ENCODE results near the gene DDX1.
"Not testable (repeated sequence)": the region's sequence is repeated elsewhere in the genome, so short reads cannot be mapped to it uniquely, and the experiment has no call there.

Gene DDX1

DNA sequence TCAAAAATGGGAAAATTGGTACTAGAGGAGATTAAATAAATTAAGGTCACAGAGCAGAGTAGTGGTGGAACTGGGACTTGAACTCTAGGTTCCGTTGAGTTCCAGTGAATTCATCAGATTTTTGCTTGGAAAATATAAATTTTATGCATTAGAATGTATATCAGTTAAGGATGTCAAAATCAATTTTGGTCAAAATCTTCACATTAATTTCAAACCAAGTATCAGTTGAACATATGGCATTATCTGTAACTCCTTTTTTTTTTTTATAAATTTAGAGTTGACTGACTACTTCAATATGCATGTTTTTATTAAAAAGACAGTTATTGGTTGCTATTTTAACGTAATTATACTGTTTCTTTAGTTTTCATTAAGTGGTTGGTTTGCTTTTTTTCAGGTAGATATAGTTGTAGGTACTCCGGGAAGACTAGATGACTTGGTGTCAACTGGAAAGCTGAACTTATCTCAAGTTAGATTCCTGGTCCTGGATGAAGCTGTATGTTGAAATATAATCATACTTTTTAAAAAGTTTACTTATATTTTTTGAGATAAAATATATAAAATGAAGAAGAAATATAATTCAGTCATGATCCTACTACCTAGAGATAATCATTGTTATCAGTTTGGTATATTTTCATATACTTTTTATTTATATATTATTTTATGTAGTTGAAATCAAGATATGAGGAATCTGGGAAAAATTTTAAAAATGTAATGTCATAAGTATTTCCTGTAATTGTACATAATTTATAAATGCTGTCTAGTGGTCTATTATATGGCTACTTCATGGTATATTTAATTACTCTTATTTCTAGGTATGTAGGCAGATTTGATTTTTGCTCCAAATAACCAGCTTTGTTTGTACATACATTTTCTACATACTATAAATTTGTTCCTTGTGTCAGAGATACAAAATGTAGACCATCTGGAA, 25.4 kb downstream of the DDX1 start:
- DNase-seq (ENCODE audit: low spot score) = no peak

DNA sequence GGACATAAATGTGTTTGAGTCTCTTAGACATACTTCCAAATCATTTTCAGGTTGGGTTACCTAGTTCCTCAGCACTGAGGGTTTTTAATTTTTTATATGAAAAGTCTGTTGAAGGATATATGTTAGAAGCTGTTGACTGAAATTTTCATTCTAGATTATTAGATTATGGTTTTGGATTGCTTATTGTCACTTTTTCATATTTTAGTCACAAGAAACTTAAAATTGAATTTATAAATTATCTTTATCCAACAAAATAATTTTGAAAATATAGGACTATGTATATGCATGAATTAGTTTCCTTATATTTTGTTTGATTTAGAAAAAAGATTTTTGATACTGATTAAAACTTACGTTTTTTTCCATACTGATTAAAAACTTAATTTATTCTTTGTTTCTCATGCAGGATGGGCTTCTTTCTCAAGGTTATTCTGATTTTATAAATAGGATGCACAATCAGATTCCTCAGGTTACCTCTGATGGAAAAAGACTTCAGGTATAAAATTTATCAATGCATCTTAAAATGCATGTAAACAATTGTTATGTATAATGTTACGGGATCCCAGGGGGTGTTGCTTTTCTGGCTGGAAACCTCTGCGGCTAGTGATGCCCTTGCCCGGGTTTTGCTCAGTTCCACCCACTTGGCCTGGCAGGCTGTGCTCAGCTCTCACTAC, 26.2 kb downstream of the DDX1 start:
- DNase-seq (ENCODE audit: low spot score) = no peak

DNA sequence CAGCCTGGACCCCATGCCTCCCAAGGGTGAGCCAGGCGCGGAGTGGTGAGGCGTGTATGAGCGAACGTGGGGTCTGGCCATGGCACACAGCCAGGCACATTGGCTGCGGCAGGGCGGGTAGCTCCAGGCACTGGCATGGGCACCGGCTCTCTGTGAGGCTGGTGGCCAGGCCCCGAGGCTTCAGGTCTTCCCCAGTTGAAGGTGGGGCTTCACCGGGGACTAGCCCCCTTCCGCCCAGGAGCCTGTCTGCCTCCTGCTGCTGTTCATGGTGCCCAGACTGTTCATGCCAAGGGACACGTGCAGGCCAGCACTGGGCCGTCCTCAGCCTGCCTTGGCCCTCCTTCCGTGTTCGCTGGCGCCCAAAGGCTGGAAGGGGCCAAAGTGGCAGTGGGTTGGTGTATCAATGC, 26.8 kb downstream of the DDX1 start:
- no peak for DNase-seq (ENCODE audit: low spot score)

DNA sequence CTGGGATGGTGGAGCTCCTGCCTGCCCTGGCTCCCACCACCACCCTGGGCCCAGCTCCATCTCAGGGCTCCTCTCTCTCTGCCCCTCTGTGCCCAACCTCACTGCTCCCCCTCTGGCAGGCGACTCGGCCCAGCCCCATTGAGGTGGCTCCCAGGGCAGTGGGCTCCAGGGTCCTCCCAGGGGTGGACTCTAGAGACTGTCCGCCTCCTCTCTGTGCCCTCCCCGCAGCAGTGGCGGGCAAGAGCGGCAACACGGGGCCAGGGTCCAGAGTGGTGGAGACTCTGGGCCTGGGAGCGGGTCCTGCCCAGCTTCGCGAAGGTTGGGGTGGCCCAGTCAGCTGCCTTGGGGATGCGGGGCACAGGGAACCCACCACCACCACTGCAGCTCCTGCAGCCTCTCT, 27.4 kb downstream of the DDX1 start:
- no peak for DNase-seq (ENCODE audit: low spot score)

DNA sequence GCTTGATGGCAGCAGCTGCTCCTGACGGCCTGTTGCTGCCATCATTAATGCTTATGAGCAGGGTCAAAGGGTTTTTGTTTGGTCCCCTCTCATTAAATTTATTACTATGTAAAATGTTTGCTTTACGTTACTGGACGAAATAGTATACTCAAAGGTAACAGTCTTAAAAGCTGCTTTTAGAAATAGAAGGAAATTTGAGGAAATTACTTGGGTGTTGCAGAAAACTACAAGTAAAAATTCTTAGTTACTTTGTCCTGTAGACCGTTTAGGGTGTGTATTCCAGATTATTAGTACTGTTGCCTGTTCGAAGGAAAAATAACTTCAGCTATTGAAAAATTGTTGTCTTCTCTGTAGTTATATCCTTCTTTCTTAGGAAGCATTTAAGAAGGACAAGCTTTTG, 27.8 kb downstream of the DDX1 start:
- DNase-seq (ENCODE audit: low spot score) = no peak

DNA sequence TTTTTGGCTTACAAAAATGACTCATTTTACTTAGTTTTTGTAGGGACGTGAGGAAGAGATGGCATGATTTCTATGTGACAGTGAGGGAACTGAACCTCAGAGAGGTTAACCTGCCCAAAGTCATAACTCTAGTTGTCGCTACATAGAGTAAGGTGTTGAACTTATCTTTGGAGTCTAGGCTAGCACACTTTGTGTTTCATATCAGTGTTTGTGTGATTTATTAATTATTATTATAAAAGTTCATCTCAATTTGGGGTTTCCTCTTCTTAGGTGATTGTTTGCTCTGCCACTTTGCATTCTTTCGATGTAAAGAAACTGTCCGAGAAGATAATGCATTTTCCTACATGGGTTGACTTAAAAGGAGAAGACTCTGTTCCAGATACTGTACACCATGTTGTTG, 28.3 kb downstream of the DDX1 start:
- no peak for DNase-seq (ENCODE audit: low spot score)

DNA sequence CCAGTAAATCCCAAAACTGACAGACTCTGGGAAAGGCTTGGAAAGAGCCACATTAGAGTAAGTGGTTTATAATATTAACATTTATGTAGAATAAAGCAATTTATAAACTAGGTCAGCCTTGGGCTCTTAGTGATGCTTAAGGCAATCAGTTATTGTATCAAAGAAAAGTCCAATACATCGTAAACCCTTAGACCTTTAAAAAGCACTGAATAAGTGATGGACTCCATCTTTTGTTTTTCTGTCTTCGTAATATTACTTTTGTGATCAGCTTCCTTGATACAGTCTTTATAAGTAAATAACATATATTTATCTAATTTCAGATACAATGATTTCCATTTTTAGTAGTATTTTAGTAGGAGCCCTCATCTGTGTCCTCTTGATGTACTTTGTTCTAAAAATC, 28.7 kb downstream of the DDX1 start:
- DNase-seq (ENCODE audit: low spot score) = no peak

DNA sequence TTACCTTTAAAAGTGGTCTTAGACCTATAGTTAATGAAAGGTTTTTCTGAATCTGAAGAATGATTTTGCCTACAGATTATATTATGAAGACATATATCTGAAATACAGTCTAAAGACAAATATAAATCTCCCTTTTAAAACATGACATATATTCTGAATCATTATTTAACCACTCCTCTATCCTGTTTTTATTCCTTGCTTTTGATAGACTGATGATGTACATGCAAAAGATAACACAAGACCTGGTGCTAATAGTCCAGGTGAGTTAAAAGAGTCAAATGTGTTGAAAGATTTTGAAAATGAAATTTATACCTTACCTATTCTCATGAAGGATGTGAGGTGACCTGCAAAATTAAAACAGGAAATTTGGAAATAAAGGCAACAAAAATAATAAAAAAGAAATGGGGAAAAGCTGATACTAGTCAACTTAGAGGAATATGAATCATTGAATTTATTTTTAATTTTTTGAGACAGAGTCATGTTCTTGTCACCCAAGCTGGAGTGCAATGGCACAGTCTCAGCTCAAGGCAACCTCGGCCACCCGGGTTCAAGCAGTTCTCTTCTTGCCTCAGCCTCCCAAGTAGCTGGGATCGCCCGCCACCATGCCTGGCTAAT, 29.3 kb downstream of the DDX1 start:
- DNase-seq (ENCODE audit: low spot score) = no peak

DNA sequence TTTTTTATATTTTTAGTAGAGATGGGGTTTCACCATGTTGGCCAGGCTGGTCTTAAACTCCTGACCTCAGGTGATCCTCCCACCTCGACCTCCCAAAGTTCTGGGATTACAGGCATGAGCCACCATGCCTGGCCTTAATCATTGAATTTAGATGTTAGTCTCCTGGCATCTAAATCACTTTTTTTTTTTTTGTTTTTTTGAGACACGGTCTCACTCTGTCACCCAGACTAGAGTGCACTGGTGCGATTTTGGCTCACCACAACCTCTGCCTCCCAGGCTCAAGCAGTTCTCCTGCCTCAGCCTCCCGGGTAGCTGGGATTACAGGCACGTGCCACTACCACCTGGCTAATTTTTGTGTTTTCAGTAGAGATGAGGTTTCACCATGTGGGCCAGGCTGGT, 29.8 kb downstream of the DDX1 start:
- DNase-seq (ENCODE audit: low spot score) = not testable (repeated sequence)

DNA sequence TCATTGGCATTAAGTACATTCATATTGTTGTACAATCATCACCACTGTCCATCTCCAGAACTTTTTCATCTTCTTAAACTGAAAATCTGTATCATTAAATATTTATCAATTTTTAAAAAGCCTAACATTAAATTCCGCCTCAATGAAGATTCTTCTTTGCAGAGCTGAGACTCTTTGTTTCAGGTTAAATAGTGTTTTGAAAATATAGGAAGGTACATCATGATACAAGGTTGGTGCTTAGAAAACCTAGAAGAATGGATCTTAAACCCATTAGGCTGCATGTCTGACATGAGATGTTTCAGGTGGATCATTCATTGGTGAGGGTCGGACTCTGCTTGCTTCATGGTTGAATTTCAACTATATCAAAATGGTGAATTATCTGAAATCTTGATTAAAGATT, 30.5 kb downstream of the DDX1 start:
- no peak for DNase-seq (ENCODE audit: low spot score)

DNA sequence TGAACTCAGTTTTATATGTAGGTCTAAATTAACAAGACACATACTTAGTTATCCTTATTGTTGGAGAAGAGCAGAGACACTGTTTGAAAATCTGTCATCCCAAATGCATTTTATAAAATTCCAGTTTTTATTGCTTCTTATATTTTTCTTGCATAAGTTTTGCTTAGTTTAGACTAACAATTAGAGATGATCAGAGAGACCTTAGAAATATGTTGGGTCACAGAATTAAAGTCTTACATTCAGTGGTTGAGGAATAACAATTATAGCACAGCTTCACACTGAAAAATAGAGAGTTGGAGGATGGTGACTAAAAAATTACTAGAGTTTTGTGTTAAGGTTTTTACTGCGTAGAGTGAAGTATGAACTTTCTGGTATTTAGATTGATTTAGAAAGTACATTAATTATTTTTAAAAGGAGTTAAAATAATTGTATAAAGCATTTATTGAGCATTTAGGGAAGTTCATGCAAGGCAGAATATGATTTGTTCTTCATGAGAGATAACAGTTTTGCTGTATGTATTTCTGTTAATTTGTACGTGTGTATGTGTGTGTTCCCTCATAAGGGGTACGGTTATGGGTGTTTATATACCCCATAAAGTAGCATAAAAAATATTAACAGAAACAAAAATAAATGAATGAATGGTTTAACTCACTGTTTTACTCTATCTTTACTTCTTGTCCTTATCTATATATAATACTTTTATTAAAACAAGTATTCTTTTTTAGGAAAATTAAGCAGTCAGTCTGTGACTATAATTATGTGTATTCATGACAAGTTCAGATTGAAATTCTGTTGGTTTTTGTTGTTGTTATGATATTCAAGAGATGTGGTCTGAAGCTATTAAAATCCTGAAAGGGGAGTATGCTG, 31.2 kb downstream of the DDX1 start:
- no peak for DNase-seq (ENCODE audit: low spot score)

DNA sequence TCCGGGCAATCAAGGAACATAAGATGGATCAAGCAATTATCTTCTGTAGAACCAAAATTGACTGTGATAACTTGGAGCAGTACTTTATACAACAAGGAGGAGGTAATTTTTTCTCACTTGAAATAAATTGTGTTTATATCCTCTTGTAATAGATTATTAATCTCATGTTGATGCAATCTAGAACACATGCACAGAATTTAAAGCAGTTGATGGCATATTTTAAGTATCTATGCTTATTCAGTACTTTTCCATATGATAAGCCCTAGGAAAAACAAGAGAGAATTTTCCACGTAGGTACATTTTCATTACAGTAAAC, 31.8 kb downstream of the DDX1 start:
- DNase-seq (ENCODE audit: low spot score) = no peak

DNA sequence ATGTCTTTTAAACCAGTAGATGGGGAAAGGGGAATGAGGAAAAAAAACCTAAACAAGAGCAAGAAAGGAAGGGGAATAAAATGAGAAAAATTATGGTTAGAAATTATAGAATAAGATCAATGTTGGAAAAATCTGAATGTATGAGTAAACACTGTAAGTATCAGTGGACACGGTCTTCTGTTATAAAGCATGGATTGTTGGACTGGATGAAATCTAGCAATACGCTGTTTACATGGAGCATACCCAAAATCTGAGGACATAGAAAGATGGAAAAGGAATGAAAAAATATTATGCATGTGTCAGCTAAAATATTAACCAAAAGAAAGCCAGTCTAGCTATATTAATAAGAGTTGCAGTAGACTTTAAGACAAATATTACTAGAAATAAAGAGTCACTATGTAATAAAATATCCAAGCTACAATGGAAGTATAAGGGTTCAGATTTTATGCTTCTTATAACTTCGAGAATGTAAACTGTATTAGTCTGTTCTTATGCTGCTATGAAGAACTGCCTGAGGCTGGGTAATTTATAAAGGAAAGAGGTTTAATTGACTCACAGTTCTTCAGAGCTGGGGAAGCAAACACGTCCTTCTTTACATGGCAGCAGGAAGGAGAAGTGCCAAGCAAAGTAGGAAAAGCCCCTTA, 32.4 kb downstream of the DDX1 start:
- DNase-seq (ENCODE audit: low spot score) = no peak

DNA sequence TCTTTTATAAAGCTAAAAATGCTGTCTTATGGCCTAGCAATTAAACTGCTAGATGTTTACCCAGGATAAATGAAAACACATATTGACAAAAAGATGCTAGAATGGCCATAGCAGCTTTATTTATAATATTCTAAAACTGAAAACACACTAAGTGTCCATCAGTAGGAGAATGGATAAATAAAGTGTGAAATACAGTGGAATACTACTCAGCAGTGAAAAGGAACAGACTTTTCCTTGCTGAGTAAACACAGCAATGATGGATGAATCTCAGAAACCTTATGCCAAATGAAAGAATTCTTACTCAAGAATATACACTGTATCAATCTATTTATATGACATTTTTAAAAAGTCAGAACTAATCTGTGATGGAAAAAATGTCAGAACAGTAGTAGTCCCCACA, 33.2 kb downstream of the DDX1 start:
- no peak for DNase-seq (ENCODE audit: low spot score)

DNA sequence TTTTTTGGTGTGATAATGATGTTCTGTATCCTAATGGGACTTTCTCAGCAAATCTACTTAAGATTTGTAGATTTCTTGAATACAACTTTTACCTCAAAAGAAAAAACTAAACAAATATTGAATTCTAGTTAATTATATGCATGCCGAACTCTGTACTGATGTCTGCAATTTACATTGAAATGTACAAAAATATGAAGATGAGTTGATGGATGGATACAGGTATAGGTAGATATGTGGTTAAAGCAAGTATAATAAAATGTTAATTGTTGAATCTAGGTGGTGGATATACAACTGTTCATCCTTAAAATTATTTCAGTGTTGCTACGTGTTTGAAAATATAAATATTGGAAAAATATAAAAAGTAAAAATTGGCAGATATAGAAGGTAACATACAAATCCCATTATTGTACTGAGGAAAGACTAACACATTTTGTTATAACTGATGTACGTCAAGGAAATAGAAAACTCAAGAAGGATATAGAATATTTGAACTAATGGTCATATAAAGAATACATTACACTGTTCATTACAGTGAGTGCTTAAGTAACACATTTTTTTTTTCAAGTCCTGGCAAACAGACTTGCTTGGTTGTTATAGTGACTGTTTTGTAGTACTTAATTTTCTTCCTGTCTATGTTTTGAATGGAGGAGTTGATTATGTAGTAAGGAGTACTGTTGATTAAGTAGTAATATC, 33.8 kb downstream of the DDX1 start:
- no peak for DNase-seq (ENCODE audit: low spot score)

DNA sequence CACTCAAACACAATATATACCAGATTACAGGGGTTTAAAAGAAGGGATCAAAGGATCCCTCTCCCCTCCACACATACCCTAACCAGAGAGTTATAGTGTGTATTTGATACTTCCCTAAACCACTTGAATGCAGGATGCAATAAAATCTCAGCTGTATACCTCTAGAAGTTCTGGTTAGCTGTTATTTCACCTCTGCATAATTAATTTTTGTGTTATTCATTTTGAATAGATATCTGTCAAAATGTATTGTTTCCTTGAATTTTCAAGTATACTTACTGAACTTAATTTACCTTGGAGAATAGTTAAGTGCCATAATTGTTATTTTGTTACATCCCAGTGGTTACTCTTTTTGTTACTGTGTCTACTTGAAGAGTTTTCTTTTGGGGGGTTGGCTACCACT, 34.5 kb downstream of the DDX1 start:
- DNase-seq (ENCODE audit: low spot score) = no peak

DNA sequence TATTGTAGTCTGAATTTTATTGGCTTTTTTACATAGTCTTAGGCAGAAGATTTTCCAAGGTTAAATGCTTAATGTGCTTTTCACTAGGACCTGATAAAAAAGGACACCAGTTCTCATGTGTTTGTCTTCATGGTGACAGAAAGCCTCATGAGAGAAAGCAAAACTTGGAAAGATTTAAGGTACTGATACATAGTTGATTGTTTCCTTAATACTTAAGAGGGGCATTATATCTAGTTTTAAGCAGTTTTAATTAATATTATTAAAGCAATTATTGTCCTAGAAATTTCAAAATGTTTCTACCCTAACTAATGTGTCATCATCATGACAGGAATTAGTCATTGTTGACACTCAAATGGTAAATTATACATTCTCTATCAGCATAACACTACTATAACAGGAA, 35.3 kb downstream of the DDX1 start:
- DNase-seq (ENCODE audit: low spot score) = no peak

DNA sequence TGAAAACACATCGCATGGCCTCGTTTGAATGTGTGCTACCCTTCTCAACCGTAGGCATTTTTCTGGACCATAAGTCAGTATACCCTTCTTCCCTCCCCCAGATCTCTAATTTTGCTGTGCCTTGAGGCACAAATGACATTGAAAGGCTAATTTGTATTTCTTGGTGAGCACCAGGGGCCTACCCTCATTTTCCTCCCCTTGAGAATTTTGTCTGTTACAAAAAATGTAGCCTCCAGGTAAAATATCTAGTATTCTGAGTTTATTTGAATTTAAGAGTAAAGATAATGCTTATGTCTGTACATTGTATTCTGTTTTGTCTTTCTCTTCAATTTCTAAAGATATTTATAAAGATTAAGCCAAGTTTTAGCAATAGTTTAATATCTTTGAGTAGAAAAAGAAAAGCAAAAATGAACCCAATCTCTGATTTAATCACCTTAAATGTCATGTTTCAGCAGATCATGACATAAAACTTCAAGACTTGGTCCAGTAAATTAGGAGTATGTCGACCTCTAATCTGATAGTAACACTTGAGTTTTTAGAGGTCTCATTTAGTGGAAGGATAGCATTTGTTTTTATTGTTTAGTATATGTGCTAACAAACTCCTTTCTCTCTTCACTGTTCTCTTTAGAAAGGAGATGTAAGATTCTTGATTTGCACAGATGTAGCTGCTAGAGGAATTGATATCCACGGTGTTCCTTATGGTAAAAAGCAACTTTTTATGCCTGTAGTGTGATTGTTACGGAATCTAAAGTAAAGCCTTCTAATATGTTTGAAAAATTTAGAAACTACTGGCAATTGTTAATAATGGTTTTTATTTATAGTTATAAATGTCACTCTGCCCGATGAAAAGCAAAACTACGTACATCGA, 36.4 kb downstream of the DDX1 start:
- DNase-seq (ENCODE audit: low spot score) = no peak

DNA sequence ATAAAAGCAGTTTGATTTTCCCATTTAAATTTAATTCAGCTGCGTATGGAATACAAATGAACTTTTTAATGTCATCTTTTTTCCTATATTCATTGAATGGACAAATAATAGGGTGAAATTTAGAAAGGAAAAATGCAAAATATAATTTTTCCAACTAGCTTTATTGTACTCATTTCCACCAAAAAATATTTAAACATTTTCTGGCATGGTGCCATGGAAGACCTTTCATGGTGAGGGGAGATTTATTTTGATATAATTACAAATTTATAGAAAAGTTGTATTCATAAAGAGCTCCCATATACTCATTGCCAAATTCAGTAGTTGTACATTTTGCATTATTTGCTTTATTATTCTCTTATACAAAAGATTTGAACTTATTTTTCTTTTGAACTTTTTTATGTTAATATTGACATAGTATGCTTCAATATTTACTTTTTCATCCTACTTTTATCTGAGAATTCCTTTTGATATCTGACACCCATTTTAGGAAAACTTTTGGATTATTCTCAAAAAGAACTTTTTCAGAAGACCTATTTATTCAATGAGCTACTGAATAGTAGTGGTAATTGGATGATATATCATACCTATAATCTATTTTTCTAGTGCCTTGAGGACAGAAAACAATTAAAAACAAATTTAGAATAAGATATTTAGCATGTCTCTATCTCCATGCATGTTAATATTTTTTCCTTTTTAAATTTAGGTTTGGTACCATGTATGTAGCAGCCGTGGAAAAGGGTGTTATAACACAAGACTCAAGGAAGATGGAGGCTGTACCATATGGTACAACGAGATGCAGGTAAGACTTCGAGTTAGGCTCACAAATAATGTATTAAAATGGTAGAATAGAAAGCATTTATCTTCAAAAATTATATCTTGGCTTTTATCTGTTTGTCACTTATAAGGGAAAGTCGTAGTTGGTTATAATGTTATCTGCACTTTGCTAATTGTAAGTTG, 37.5 kb downstream of the DDX1 start:
- no peak for DNase-seq (ENCODE audit: low spot score)

Data from CD4-positive, alpha-beta T cell treated with Interleukin-2 at 100 ng/mL for 4 hours (primary cell).